ENCODE data around the gene ING3.
"Not testable (repeated sequence)": the region's sequence is repeated elsewhere in the genome, so short reads cannot be mapped to it uniquely, and the experiment has no call there.

The ING3 gene

DNA sequence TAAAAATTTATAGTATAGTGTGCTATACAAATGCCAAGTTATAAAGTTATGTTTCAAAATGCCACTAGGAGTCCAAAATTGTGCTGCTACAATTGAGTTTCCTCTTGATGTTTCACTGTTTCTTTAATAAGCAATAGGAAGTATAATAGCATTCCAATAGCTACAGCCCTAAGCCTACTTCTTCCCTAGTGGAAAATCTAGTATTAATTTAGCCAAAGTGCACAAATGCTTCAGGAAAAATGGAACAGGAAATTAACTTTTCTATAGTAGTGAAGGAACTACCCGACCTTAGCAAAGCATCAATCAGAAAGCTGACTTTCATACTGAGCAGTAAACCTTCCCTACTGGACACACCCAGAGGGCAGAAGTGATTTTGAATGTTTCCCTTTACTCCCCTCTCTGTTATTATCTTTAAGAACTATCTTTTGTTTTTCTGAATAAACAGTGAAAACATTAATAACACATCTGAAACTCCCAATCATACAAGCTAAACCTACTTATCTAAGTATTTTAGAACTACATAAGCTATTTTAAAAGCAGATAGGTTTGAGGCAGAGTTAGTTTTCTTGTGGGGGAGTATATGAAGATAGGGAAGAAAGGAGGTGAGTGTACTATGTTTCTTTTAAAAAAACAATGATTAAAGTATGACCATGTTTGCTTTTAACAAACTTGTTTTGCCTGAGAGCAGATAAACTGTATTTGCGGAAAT is 51.6 kb downstream of the ING3 start:
- DNase-seq (ENCODE audit: low read depth in 2 of 2): no peak

- no peak for DNase-seq (ENCODE audit: low read depth in 2 of 2)
These were observed 52.2 kb downstream of the ING3 start for GRCh38 chr7:121002757-121003200.

DNA sequence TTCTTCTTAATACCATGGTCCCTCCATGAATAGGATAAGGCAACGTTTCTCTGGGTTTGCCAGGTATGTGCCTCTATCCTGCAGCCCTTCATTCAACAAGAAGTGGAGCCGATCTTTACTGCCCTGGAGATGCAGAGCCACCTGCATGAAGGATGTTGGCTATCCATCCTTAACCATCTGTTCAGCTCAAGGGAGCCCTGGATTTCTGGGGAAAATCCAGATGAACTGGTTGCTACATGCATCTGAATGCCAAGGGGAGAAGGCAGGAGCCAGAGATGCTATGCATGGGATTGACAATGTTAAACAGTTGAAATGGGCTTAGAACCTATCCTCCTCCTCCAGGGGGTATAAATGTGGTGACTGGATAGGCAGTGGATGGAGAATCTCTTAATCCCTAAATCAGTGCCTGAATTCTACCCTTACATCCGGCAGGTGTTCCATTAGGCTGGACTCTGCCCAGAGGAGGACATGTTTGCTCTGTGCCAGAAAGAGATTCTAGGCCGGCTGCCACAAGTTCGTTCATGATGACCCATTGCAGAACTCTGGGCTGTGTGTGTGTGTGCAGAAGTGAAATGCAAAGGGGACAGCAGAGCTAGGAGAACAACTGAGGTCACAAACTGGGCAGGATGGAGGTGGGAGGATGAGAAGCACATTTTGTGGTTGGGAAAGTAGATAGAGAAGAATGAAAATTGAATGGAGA is 53.6 kb downstream of the ING3 start:
- DNase-seq (ENCODE audit: low read depth in 2 of 2): no peak

- not testable (repeated sequence) for DNase-seq (ENCODE audit: low read depth in 2 of 2)
These were observed 54.5 kb downstream of the ING3 start for GRCh38 chr7:121005058-121005457.

DNA sequence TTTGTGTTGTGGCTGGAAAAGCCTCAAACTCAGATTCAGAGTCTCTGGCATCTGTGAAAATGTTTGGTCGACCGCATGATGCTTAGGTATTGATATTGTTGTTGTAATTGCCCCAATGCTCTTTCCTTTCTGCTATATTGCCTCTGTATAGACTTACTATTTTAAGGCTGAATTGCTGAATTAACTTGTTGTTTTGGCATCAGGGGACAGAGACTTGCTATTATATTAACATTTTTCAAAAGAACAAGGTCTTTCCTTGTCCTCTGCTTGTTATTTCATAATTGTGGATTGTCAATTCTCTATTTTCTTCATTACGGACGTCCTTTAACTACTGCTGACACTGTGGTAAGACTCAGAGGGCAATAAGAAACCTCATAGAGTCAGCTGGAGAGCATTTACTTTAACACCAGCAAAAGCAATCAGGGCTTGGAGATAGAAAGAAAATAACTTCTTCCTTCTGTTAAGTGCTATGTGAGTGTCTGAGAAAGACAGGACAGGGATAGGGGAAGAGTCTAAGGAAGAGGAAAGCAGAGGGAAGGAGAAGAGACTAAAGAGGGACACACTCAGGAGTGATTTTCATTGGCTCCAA is 55.5 kb downstream of the ING3 start:
- no peak for DNase-seq (ENCODE audit: low read depth in 2 of 2)

DNA sequence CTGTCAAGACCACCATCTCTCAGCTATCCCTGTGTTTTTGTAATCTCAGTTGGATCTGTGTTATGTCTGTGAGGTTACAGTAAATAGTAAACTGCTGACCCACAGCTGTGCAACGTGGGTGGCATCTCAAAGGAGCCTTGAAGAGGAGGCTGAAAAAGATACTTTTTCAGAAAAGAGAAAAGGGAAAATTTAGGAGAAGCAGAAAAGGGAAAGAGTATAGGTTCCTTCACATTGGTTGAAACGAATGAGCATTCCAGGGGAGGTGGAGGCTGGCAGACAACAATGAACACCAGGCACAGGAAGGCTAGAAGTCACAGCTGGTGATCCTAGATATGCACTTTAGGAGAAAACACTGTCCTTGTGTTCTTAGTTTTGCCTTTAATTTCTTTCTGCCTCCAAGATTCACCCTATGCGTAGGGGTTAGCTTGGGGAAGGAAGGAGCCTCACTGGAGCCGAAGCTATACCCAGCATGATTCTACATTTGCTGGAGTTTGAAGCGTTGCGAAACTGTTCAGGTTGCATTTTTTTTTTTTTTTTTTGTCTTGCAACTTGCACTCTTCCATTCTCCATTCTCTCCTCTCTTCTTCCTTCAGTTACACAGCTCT is 56.2 kb downstream of the ING3 start:
- DNase-seq (ENCODE audit: low read depth in 2 of 2): no peak

- DNase-seq (ENCODE audit: low read depth in 2 of 2): no peak
These were observed 58.2 kb downstream of the ING3 start for GRCh38 chr7:121008816-121009215.

- no peak for DNase-seq (ENCODE audit: low read depth in 2 of 2)
These were observed 60.8 kb downstream of the ING3 start for GRCh38 chr7:121011401-121011800.

DNA sequence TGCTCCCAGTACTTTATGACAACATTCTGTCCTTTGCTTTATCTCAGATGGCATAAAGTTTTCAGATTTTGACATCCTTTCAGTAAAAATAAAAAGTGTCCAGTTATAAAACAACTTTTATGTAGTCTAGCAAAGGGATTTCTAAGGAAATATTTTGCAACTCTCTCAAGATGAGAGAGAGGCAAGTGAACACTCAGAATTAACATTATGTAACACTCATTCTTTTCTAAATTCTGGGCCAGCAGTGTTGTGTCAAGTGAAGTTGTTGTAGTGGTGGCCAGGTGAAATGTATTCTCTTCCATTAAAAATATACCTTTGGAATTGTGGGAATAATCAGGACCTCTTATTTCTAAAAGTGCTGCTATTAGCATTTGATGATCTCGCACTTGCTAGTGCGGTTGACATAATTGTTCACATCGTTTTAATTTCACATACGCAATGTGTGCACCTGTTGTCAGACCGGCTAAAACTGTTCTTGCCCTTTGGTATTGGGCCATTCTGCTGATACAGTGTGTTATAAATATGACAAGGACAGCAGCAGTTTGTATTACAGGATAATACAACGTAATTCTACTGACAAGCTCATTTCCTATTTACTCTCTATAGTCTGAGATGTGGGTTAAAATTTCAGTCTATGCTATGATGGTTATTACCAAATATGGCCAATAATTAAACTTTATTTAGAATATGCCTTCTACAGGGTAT is 61.7 kb downstream of the ING3 start:
- DNase-seq (ENCODE audit: low read depth in 2 of 2): no peak

DNA sequence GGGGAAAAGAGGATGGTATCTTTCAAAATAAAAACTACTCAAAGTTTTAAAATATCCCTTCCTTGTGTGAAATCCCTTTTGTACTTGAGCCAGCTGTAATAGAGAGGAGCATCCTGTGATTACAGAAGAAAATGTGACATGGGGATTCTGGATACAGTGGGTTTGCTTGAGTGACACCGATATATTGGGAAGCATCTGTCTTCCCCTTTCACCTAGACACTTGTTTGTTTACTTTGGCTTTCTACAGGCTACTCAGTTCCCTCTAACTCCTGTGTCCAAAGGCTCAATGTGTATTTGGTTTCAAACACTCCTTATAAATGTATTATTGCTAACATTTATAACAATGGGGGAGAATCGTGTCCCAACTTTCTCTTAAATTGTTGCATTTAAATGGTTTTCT is 62.3 kb downstream of the ING3 start:
- DNase-seq (ENCODE audit: low read depth in 2 of 2): no peak

GRCh38 chr7:121015560-121015959 is 65.0 kb downstream of the ING3 start:
- DNase-seq (ENCODE audit: low read depth in 2 of 2): no peak

GRCh38 chr7:121016966-121017365 is 66.4 kb downstream of the ING3 start:
- DNase-seq (ENCODE audit: low read depth in 2 of 2): no peak

GRCh38 chr7:121017586-121017985 is 67.0 kb downstream of the ING3 start:
- no peak for DNase-seq (ENCODE audit: low read depth in 2 of 2)

- DNase-seq (ENCODE audit: low read depth in 2 of 2): no peak
These were observed 68.4 kb downstream of the ING3 start for GRCh38 chr7:121019018-121019417.

DNA sequence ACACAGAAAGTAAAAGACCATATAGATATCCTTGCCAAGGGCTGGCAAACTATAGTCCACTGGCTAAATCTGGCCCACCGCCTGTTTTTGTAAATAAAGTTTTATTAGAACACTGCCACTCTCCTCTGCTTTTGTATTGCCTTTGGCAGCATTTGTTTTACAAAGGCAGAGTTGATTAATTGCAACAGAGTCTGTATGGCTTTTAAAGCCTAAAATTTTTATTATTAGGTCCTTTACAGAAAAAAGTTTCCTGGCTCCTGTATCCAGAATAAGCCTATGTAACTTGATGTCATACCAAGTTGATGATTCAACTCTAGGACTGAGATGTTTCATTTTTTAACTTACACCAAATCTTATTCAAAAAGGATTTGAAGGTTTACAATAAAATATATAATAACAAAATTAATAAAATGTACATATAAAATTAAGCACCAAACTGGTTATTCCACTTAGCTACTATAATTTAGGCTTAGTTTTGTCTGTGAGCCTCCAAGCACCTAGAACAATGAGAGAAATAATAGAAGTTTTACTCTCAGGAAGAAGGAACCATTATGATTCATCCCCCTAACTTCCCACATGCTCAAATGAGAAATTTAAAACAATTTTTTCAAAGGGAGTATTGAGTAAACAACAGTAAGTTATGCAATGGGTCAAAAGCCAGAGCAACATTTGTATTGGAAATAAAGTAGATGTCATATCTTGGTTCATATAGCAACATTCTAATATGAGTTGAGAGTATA is 69.8 kb downstream of the ING3 start:
- DNase-seq (ENCODE audit: low read depth in 2 of 2): no peak

DNA sequence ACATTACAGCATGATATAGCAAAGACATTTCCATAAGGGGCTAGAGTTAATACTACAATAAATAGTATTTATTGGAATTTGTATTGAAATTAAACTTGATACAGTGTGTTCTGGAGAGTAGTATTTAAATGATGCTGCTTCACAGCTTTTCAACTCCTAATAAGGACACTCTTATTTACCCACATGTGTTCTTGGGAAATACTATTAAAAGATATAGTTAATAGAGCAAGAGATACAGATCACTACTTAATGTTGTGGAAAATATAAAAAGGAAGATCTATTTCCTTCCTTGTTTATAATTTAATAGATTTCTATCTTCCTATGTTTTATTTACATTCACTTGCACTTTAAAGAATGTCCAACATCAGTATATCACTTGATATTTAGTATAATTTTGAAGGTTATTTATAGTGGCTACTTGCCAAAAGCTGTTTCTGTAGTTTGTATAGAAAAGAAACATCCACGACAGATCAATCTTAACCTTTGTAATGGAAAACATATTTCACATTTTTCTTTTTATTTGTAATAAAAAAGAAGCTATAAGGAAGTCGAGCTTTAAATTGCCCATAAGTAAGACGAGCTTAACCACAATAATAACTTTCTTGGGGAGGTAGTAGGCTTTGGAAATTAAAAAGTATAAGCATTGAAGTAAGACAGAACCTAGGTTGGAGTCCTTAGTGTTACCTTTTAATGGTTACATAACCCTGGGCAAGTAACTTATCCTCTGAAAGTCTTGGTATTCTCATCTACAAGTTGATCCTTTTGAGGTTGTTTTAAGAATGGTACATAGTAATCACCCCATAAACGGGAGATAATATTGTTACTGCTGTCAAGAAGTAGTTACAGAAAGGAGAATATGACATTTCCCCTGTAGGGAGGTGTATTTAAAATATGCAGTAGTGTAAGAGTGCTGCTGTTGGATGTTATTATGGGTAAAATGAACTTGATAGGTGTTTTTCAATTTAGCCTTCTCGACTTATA is 70.7 kb downstream of the ING3 start:
- no peak for DNase-seq (ENCODE audit: low read depth in 2 of 2)

- no peak for DNase-seq (ENCODE audit: low read depth in 2 of 2)
These were observed 72.6 kb downstream of the ING3 start for GRCh38 chr7:121023194-121023593.

DNA sequence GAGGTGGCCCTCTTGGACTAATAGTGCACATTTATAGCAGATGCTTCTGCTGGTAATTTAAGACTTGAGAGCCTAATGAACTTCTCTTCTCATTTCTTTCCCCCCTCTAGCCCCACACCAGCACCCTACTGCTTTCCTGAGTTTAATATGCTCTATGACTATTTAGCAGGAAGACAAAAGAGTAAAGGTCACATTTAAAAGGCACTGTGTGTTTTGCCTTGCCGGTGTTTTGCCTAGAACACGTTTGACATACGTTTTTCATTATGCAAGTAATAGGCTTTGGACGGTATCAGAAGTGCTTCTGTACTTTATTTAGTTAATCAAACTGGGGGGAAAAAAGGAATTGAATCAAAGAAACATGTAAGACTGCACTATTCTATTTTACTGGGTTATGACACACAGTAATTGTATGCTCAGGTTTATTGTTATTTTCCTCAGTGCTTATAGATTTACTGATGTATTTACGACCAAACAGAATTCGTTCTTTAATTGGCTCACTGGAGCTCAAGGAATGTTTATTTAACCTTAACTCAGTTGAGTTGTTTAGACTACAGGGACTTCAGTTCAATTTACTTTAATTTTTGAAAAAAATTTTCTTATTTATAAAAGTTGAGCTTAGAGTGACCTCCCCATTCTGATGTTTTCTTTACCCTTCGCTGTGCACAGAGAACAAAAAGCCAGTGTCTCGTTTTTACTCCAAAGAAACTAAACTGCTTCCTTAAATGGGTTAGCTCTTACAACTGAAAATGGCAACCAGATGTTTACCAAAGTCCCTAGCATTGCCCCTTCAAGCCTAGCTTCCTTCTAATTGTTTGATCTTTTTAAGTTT is 73.3 kb downstream of the ING3 start:
- no peak for DNase-seq (ENCODE audit: low read depth in 2 of 2)

DNA sequence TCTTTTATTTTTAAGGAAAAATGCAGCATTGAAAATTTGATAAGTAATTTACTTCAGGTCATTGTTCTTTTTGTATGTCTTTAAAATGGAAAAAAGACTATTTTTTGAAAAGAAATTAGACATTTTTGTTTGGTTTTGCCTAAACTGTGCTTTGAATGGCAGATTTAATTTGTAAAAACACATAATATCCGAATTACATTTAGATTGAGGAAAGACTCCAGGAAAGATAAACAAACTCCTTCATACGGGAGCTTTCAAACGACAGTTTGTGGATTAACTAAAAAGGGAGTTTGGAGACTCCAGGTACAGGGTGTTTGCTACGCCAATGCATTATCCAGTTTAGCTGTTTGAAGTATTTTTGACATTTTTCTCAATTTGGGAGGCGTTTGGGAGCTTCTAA is 74.0 kb downstream of the ING3 start:
- DNase-seq (ENCODE audit: low read depth in 2 of 2): no peak

All from stimulated activated CD8-positive, alpha-beta memory T cell treated with anti-CD3 and anti-CD28 coated beads, Interleukin-2, amount 100 ng/mL, for 48 hours (primary cell).